Colonic mucosa (tissue), 4 donors: ENCODE results near the gene MXRA8. TPM values are rescaled to one million over a fixed set of nuclear protein-coding genes. Genes with fewer than 3 reads are reported as not detected.

ENCODE experiments used
- DNase-seq: peaks from one replicate; pipeline ENCODE4 v3.0.0-alpha.2; 2020
- H3K27ac ChIP-seq: fragments of 200-600 bp; one replicate; pipeline ENCODE4 v1.8.0; 2021
- H3K27me3 ChIP-seq: fragments of 200-600 bp; one replicate; pipeline ENCODE4 v1.8.0; 2021
- H3K36me3 ChIP-seq: fragments of 200-600 bp; one replicate; pipeline ENCODE4 v1.8.0; 2021
- H3K4me1 ChIP-seq: fragments of 200-600 bp; one replicate; pipeline ENCODE4 v1.8.0; 2021; ENCODE audit warnings: mild to moderate bottlenecking
- H3K4me3 ChIP-seq: fragments of 200-600 bp; one replicate; pipeline ENCODE4 v1.8.0; 2021
- H3K9ac ChIP-seq, 2 donors: one replicate each; pipeline ENCODE4 v1.7.0; 2013; ENCODE audit warnings: control low read depth in 2 of 2, low read depth in 2 of 2, low read length in 2 of 2
- H3K9me3 ChIP-seq: fragments of 200-600 bp; one replicate; pipeline ENCODE4 v1.8.0; 2021
- CTCF ChIP-seq: fragments of 200-600 bp; IDR thresholded peaks from one replicate; pipeline ENCODE4 v1.8.0; 2022; ENCODE audit warnings: antibody characterized with exemption, mild to moderate bottlenecking
- intact Hi-C: fragments of 100-400 bp; cut with DNase I; formaldehyde crosslinking; loops from one replicate; pipeline ENCODE4 v1.14.1; 2022
- total RNA-seq, 2 donors: library from RNA; stranded (reverse); fragmentation: NEBNext Ultra II Directional in 1 of 2; extraction: Animal tissue kit (Norgen Biotek cat#: 25700) in 1 of 2; gene quantifications; one replicate each; pipeline ENCODE4 v1.2.1, GENCODE V29; 2021
- donor health status: healthy.
- donor health status: DM: no; HTN: no; CAD: no.
- donor health status: DM: no; HTN: no; CAD: no.

The MXRA8 gene
- total RNA-seq, 2 donors from 2014 or later = 5.9 to 14.0 TPM

GRCh38 chr1:1344655-1345361 is 13.5 kb downstream of the MXRA8 start:
- intact Hi-C loops = no loop called here
- DNase-seq = no peak
- Histone ChIP-seq H3K36me3 (no peaks in the 10 kb centered on the region), H3K27ac (no peak overlapping the region), H3K4me3 (no peak overlapping the region), H3K9ac (peak overlapping the region in 1 of 2 donors; percentile 2), H3K9me3 (no peaks in the 10 kb centered on the region), H3K4me1 (peaks cover 17% of the 10 kb centered on the region), H3K27me3 (no peaks in the 10 kb centered on the region)
- peak; percentile 30 for TF ChIP-seq CTCF

GRCh38 chr1:1343811-1344421 is 14.4 kb downstream of the MXRA8 start:
- intact Hi-C loops = no loop called here
- no peak overlapping the region for H3K4me3 ChIP-seq

GRCh38 chr1:1342584-1343115 is 15.7 kb downstream of the MXRA8 start:
- no peak for TF ChIP-seq CTCF
- no peak overlapping the region for H3K4me3 ChIP-seq
- intact Hi-C loops = no loop called here
- no peaks in the 10 kb centered on the region for H3K9me3 ChIP-seq
- no peaks in the 10 kb centered on the region for H3K27me3 ChIP-seq
- no peaks in the 10 kb centered on the region for H3K36me3 ChIP-seq
- DNase-seq = no peak
- H3K9ac ChIP-seq = no peak overlapping the region
- H3K4me1 ChIP-seq = peaks cover 14% of the 10 kb centered on the region
- no peak overlapping the region for H3K27ac ChIP-seq

More at GRCh38 chr1:1343811-1344421, 14.4 kb downstream of the MXRA8 start:
- TF ChIP-seq CTCF = no peak
- Histone ChIP-seq H3K36me3 (no peaks in the 10 kb centered on the region), H3K27me3 (no peaks in the 10 kb centered on the region), H3K9ac (no peak overlapping the region), H3K4me1 (peaks cover 17% of the 10 kb centered on the region), H3K27ac (no peak overlapping the region), H3K9me3 (no peaks in the 10 kb centered on the region)
- no peak for DNase-seq

- H3K36me3 ChIP-seq = no peaks in the 10 kb centered on the region
- DNase-seq = no peak
Measured at GRCh38 chr1:1342061-1342562, 16.2 kb downstream of the MXRA8 start.

More at GRCh38 chr1:1342061-1342562, 16.2 kb downstream of the MXRA8 start:
- H3K9me3 ChIP-seq = no peaks in the 10 kb centered on the region
- H3K4me3 ChIP-seq = no peak overlapping the region
- no peak overlapping the region for H3K9ac ChIP-seq
- TF ChIP-seq CTCF = no peak
- H3K27ac ChIP-seq = no peak overlapping the region
- intact Hi-C loops = no loop called here
- peaks cover 9% of the 10 kb centered on the region for H3K4me1 ChIP-seq
- H3K27me3 ChIP-seq = no peaks in the 10 kb centered on the region
